SK-N-MC (cell line): ENCODE measurements around the gene GSKIP.

Experiments
- EZH2 ChIP-seq: fragments of 200-600 bp; sonication (generic); IDR thresholded peaks from one replicate; pipeline ENCODE4 v1.6.1; 2017; ENCODE audit warnings: antibody characterized with exemption
- POLR2AphosphoS5 ChIP-seq: IDR thresholded peaks from 2 replicates; pipeline ENCODE4 v1.6.1; 2012; ENCODE audit warnings: mild to moderate bottlenecking, low read depth, low read length, borderline replicate concordance

- TF ChIP-seq EZH2 (no peak), POLR2AphosphoS5 (no peak)
Measured at GRCh38 chr14:96338551-96338950, 24.8 kb upstream of the GSKIP start.
